Mononuclear cell (primary cell): ENCODE results near the gene DDAH2. TPM values are rescaled to one million over a fixed set of nuclear protein-coding genes. Genes with fewer than 3 reads are reported as not detected.

ENCODE experiments used
- H3K27me3 ChIP-seq: 2 replicates; pipeline ENCODE4 v1.6.0; 2011; ENCODE audit warnings: low read length, control low read depth; ENCODE audit not compliant: insufficient read depth
- H3K4me1 ChIP-seq: 2 replicates; pipeline ENCODE4 v1.5.1; 2011; ENCODE audit warnings: mild to moderate bottlenecking, low read length, control low read depth; ENCODE audit not compliant: insufficient read depth
- H3K4me3 ChIP-seq: 2 replicates; pipeline ENCODE4 v1.5.1; 2011; ENCODE audit warnings: mild to moderate bottlenecking, low read length, moderate library complexity
- H3K9me3 ChIP-seq: 2 replicates; pipeline ENCODE4 v1.5.1; 2011; ENCODE audit warnings: low read depth, mild to moderate bottlenecking, control low read depth, low read length
- total RNA-seq: library from RNA; depleted of rRNA; stranded (reverse); fragments of >200 nt; gene quantifications from one replicate; pipeline ENCODE4 v1.2.3, GENCODE V29; 2012

Gene DDAH2
- total RNA-seq, 1 donor: 9.8 TPM

GRCh38 chr6:31701666-31702404 lies 27.3 kb downstream of the DDAH2 start:
- H3K4me3 ChIP-seq: peak overlapping the region; percentile 92
- peaks cover 26% of the 10 kb centered on the region for H3K4me1 ChIP-seq
- no peaks in the 10 kb centered on the region for H3K27me3 ChIP-seq
- no peaks in the 10 kb centered on the region for H3K9me3 ChIP-seq

GRCh38 chr6:31700740-31701401 lies 28.2 kb downstream of the DDAH2 start:
- Histone ChIP-seq H3K27me3 (no peaks in the 10 kb centered on the region), H3K4me1 (peaks cover 26% of the 10 kb centered on the region), H3K4me3 (no peak overlapping the region), H3K9me3 (no peaks in the 10 kb centered on the region)

- no peaks in the 10 kb centered on the region for H3K27me3 ChIP-seq
- no peaks in the 10 kb centered on the region for H3K9me3 ChIP-seq
- H3K4me3 ChIP-seq: no peak overlapping the region
- H3K4me1 ChIP-seq: peaks cover 19% of the 10 kb centered on the region
These were observed 31.5 kb downstream of the DDAH2 start for GRCh38 chr6:31697555-31697954.

GRCh38 chr6:31693535-31693934 lies 35.6 kb downstream of the DDAH2 start:
- Histone ChIP-seq H3K27me3 (no peaks in the 10 kb centered on the region), H3K4me1 (peaks cover 12% of the 10 kb centered on the region), H3K4me3 (no peak overlapping the region), H3K9me3 (no peaks in the 10 kb centered on the region)

DNA sequence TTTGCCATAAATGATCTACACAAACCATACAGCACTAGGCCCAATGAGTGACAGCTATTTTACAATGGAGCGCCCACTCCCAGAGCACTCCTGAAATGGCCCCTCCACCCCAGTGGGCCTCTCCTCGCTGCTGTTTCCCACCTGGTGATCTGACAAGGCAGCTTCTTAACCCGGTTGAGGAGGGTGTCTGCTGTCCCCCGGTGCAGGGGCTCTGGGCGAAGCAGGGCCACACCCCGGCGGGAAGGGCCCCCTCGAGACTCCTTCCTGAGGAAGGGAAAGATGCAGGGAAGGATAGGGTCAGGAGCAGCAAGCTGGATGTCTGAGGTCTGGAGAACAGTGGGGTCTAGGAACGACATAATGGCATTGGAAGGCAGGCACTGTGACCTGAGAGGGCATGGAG lies 36.2 kb downstream of the DDAH2 start:
- Histone ChIP-seq H3K27me3 (no peaks in the 10 kb centered on the region), H3K4me1 (peaks cover 12% of the 10 kb centered on the region), H3K9me3 (no peaks in the 10 kb centered on the region), H3K4me3 (no peak overlapping the region)

GRCh38 chr6:31692353-31692752 lies 36.7 kb downstream of the DDAH2 start:
- H3K9me3 ChIP-seq: no peaks in the 10 kb centered on the region
- H3K4me1 ChIP-seq: peaks cover 12% of the 10 kb centered on the region
- H3K4me3 ChIP-seq: no peak overlapping the region
- H3K27me3 ChIP-seq: no peaks in the 10 kb centered on the region

DNA sequence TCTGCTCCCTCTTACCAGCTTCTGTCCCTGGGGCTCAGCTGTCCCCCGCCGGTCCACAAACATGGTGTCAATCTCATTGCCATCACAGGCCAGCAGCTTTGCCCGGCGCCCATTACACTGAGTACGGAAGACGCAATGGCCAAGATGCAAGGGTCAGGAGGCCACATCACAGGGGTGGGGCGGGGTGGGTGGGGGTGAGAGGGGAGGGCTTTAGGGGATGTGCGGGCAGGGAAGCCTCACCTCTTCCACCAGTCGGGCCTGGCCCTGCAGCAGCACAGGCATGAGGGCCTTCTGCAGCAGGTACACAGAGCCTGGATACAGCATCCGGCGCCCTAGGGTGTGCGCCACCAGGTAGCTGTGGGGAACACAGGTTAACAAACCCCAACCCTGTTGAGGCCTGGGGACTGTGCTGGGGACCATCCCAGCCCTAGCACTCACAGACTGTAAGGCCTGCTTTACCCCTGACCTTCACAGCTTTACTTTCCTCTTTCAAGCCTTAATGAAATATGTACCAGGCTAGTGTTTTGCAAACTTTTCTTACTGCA lies 37.5 kb downstream of the DDAH2 start:
- H3K9me3 ChIP-seq: no peaks in the 10 kb centered on the region
- H3K4me1 ChIP-seq: peaks cover 12% of the 10 kb centered on the region
- H3K27me3 ChIP-seq: no peaks in the 10 kb centered on the region
- no peak overlapping the region for H3K4me3 ChIP-seq

DNA sequence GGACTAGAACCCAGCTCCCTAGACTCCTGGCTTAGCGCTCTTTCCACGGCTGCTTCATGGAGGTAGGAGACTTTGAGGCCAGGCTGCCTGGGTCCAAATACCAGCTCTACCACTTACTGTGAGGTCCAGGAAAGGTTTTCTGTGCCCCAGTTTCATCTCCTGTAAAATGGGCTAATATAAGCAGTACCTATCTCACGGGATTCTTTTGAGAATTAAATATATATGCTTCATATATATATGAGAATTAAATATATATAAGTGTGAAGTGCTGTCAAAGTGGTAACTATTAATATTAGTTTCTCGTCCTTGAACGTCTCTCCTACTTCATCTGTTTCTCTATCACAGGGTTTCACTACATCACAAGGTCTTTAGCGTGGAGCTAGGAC lies 38.0 kb downstream of the DDAH2 start:
- Histone ChIP-seq H3K4me1 (peaks cover 12% of the 10 kb centered on the region), H3K9me3 (no peaks in the 10 kb centered on the region), H3K4me3 (no peak overlapping the region), H3K27me3 (no peaks in the 10 kb centered on the region)

DNA sequence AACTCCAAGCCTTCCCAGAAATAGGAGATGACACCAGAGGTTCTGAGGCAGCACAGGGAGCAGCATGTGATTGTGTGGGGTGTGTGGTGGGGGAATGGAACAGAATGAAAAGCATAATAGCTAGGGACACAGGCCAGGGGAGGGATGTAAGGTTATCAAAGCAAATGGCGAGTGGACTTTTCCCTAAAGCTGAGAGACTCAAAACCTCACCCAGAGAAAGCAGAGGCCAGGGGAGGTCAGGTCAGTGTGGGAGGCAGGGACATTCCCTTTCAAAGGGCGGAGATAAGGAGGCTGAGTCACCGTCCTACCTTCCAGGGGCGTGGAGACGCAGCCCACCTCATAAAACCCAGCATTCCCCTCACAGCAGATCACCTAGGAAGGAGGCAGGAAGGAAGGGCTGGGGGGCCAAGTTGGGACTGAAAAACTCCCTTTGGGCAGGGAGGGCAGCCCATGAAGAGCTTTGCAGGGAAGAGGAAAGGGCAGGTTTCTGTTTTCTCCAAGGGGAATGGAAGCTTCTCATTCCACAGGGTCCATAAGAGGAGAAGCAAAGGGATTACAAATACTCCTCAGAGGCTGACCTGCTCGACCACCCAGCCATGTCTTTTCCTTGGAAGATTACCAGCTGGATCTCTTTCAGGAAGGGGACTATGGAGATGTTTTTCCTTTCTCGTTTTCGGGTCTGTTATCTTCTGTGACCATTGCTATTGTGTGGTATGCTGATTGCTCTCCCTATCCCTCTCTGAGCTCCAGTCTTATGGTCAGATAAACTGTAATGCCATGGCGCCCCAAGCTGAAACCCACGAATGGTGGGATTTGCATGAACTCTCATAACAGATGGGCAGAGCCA lies 38.6 kb downstream of the DDAH2 start:
- Histone ChIP-seq H3K4me1 (peaks cover 12% of the 10 kb centered on the region), H3K9me3 (no peaks in the 10 kb centered on the region), H3K27me3 (no peaks in the 10 kb centered on the region), H3K4me3 (no peak overlapping the region)

DNA sequence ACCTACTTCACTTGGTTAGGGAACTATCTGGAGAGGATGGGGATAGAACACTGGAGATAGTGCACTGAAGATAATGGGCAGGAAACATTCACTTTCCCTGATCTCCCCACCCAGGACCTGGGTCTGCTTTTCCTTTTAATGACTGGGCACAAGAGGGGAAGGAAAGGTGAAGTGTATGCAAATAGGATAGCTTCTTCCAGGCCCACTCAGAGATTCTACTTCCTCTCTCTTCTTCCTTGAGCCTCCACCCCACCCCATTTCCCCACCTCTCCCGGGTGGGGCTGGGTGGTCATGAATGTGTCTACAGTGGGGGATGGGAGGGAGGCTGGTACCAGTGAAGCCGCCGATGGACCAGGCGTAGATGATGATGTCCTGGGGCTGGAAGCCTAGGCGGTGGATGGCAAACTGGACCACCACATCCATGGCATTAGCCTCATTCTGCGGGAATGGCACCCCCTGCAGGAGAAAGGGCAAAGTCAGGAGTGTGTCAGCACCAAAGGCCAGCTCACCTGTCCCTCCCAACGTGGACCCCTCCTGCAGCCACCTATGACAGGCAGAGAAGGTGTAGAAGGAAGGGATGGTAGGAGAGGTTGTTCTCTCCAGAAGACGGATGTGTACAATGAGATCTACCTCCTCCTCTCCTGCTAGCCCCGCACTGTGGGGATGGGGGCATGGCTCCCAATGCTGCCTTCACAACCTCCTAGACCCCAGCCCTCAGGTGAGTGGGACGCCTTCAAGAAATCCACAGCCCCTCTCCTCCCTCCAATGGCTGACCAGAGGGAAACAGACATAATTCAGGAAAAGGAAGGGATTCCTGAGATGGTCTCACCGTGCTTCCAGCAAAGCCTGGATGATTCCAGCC lies 39.6 kb downstream of the DDAH2 start:
- Histone ChIP-seq H3K4me1 (peaks cover 12% of the 10 kb centered on the region), H3K27me3 (no peaks in the 10 kb centered on the region), H3K4me3 (no peak overlapping the region), H3K9me3 (no peaks in the 10 kb centered on the region)

- Histone ChIP-seq H3K27me3 (no peaks in the 10 kb centered on the region), H3K4me1 (peaks cover 15% of the 10 kb centered on the region), H3K4me3 (no peak overlapping the region)
These were observed 41.0 kb downstream of the DDAH2 start for GRCh38 chr6:31687860-31688693.

DNA sequence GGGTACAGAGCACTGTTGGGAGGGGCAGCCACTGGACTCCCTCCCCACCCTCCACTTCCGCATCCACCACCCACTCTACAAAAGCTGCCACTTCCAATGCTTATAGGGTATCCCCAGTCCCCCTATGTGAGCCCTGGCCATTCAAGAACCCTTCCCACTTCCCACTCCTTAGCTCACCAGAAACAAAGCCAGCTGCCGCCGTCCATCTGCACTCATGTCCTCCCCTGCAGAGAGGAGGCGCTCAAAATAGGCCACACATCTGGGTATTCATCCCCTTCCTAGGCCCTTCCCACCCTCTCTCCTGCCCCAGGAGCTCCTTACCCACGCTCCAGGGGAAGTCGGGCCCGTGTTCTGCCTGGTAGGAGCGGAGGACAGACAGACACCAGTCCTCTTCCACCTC lies 41.8 kb downstream of the DDAH2 start:
- Histone ChIP-seq H3K27me3 (no peaks in the 10 kb centered on the region), H3K9me3 (no peaks in the 10 kb centered on the region), H3K4me3 (no peak overlapping the region), H3K4me1 (peaks cover 16% of the 10 kb centered on the region)

More at GRCh38 chr6:31687860-31688693, 41.0 kb downstream of the DDAH2 start:
- no peaks in the 10 kb centered on the region for H3K9me3 ChIP-seq

DNA sequence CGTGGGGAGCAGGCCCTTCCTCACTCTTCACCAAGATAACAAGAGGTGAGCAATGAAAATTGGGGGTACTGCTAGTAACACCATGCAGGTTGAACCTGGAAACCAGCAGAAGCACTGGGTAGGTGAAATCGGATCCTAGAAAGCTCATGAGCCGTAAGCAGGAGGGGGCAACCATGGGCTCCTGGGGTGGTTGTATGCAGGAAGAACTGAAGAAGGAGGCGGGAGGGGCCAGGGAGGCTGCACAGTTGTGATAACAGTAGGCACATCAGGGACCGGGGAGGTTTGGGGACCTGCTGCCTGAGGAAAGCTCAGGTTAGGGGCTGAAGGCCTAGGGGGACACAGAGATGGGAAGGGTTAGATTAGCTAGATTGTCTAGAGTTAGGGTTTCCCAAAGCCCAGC lies 42.6 kb downstream of the DDAH2 start:
- H3K9me3 ChIP-seq: no peaks in the 10 kb centered on the region

DNA sequence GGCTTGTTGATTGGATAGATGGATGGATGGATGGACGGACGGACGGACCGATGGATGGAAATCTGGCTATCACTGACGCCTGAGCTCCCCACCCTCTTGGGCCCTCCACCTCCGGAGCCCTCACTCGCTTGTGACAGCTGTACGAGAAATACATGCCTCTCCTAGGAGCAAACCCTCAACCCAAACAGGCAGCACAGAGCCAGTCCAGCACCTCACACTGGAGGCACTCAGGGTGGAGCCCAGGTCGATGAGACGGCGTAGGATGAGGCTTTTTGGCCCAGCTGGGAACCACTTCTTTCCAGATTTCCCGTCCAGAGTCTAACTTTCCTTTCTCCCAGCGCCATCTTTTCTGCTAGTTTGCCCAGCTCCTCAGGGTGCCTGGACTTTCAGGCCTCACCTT lies 45.5 kb downstream of the DDAH2 start:
- Histone ChIP-seq H3K4me3 (no peak overlapping the region), H3K9me3 (no peaks in the 10 kb centered on the region), H3K4me1 (peaks cover 21% of the 10 kb centered on the region), H3K27me3 (no peaks in the 10 kb centered on the region)

More for the DNA sequence above, 42.6 kb downstream of the DDAH2 start:
- H3K4me3 ChIP-seq: no peak overlapping the region
- H3K4me1 ChIP-seq: peaks cover 19% of the 10 kb centered on the region
- H3K27me3 ChIP-seq: no peaks in the 10 kb centered on the region
